Hepatic stellate cell (primary cell): Measurements from ENCODE around the gene ZNF513.
"Not testable (repeated sequence)": the region's sequence is repeated elsewhere in the genome, so short reads cannot be mapped to it uniquely, and the experiment has no call there.

Experiments used
- DNase-seq: peaks from one replicate; pipeline ENCODE4 v3.0.0; 2011; ENCODE audit warnings: low spot score

Gene ZNF513

DNA sequence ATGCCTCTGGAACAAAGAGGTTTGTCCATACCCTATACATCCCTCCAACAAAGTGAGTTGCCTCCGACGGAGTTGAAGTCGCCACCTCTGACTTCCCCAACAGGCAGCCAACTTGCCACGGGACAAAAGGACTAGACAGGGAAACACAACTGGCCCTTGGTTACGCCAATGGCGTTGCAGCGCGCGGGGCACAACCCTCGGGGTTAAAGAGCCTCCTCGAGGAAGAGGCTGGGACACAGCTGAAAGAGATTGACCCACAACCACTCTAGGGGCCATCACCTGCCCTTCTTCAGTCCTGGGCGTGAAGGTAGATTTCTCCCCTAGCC lies 24.5 kb downstream of the ZNF513 start:
- peak; percentile 50 for DNase-seq

- no peak for DNase-seq
These were observed 26.0 kb downstream of the ZNF513 start for GRCh38 chr2:27354597-27354927.

GRCh38 chr2:27353762-27354596 lies 26.6 kb downstream of the ZNF513 start:
- no peak for DNase-seq

DNA sequence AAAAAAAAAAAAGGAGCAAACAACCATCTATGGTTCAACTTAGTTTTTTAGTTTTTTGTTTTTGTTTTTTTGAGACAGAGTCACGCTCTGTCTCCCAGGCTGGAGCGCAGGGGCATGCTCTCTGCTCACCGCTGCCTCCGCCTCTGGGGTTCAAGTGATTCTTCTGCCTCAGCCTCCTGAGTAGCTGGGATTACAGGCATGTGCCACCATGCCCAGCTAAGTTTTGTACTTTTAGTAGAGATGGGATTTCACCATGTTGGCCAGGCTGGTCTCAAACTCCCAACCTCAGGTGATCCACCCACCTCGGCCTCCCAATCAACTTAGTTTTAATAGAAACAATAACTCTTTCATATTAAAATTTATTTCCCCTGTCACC lies 27.2 kb downstream of the ZNF513 start:
- DNase-seq: not testable (repeated sequence)

DNA sequence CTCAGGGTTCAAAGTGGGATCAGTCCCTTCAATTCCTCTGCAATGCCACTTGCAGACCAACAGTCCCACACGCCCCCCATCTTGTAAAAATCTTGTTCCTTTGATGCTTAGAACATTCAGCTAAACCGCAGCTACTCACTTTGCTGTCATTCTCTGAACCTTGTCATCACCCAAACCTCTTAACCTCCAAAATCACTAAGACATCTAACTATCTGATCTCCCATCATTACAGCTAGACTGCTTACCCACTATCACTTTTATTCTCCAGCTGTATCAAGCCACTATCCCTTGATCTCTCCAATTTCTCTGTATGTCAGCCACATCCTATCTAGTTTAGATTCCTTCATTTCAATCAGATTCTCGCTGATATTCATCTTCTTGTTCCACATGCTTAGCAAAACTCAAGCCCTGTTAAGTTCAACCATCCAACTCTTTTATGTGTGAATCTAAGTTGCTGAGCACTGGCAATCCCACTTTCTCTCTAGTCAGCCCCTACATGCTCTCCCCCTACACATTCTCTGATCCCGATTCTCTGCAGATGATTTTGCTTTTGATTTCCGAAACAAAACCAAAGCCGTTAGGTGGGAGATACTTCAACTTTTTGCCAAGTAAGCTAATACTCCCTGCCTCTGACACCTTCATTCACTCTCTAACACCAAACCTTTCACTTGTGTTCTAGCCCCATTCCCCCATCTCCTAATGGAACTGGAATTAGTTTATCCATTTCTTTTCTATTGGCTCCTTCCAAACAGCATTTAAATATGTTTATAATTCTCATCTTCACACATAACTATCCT lies 28.5 kb downstream of the ZNF513 start:
- no peak for DNase-seq

GRCh38 chr2:27350106-27350693 lies 30.3 kb downstream of the ZNF513 start:
- DNase-seq: no peak

DNA sequence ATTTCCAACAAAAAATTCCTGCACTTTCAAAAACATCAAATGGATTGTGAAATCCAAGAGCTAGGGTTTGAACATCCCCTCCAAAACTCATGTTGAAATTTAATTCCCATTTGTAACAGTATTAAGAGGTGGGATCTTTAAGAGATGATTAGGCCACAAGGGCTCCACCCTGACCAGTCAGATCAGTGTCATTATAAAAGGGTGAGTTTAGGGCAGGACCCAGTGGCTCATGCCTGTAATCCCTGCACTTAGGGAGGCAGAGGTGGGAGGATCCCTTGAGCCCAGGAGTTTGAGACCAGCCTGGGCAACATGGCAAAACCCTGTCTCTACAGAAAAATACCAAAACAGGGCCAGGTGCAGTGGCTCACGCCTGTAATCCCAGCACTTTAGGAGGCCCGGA lies 32.9 kb downstream of the ZNF513 start:
- no peak for DNase-seq

GRCh38 chr2:27336173-27336572 lies 44.4 kb downstream of the ZNF513 start:
- no peak for DNase-seq

DNA sequence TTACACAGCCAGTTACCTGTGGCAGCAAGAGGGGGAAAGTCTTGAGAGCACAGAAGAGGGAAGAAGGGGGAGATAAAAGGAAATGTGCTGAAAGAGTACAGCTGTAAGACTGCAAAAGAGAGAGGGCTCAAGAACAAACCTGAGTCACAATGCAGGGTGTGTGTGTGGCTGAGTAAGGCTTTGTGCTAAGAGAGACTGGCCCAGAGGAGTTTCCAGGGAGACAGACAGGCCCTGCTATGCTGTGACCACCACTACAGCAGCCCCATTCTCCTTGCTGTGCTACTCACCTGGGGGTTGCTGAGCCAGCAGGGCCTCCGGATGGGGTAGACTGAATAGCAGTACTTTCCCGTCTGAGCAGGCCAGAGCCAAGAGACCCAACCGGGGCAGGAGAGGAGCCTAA lies 45.2 kb downstream of the ZNF513 start:
- DNase-seq: no peak
